OCI-LY3 (cell line): ENCODE results near the gene NUMA1.

Experiments used
- H2AFZ ChIP-seq: fragments of 200-600, 300-600 bp; shearing (Covaris generic); 2 replicates; pipeline ENCODE4 v1.6.0; 2014; ENCODE audit warnings: antibody characterized with exemption, low read depth, low read length
- H3K27ac ChIP-seq: fragments of 200-600, 300-600 bp; sonication (generic); 2 replicates; pipeline ENCODE4 v1.5.1; 2014; ENCODE audit warnings: mild to moderate bottlenecking, low read length, moderate library complexity, mixed read lengths
- H3K27me3 ChIP-seq: fragments of 200-600, 300-600 bp; sonication (generic); 2 replicates; pipeline ENCODE4 v1.6.1; 2014; ENCODE audit warnings: low read depth, low read length, mixed read lengths
- H3K36me3 ChIP-seq: fragments of 200-600, 300-600 bp; sonication (generic); replicated peaks from 2 replicates; pipeline ENCODE3; 2014; ENCODE audit warnings: low read depth, low read length, mixed read lengths
- H3K4me1 ChIP-seq: fragments of 300-600, 200-600 bp; sonication (generic); 2 replicates; pipeline ENCODE4 v1.6.1; 2014; ENCODE audit warnings: low read length, mixed read lengths
- H3K4me2 ChIP-seq: fragments of 200-600, 300-600 bp; sonication (generic); 2 replicates; pipeline ENCODE4 v1.6.1; 2014; ENCODE audit warnings: low read length, mixed read lengths
- H3K4me3 ChIP-seq: fragments of 300-600, 200-600 bp; sonication (generic); 2 replicates; pipeline ENCODE4 v1.5.1; 2014; ENCODE audit warnings: antibody characterized with exemption, mild to moderate bottlenecking, low read length, moderate library complexity
- H3K79me2 ChIP-seq: fragments of 300-600, 200-600 bp; shearing (Covaris generic); 2 replicates; pipeline ENCODE4 v1.6.1; 2014; ENCODE audit warnings: mild to moderate bottlenecking, low read length, mixed read lengths
- H3K9ac ChIP-seq: fragments of 300-600, 200-600 bp; shearing (Covaris generic); 2 replicates; pipeline ENCODE4 v1.6.0; 2014; ENCODE audit warnings: mild to moderate bottlenecking, low read length, moderate library complexity
- H3K9me3 ChIP-seq: fragments of 200-600, 300-600 bp; shearing (Covaris generic); 2 replicates; pipeline ENCODE4 v1.6.1; 2014; ENCODE audit warnings: low read length, mixed read lengths; ENCODE audit not compliant: insufficient read depth
- H4K20me1 ChIP-seq: fragments of 200-600, 300-600 bp; sonication (generic); 2 replicates; pipeline ENCODE4 v1.6.1; 2016; ENCODE audit warnings: low read length, mixed read lengths; ENCODE audit not compliant: insufficient read depth
- CTCF ChIP-seq: fragments of 200-600, 300-600 bp; sonication (generic); IDR thresholded peaks from 2 replicates; pipeline ENCODE4 v1.5.1; 2014; ENCODE audit warnings: antibody characterized with exemption, low read length, low read depth
- EZH2phosphoT487 ChIP-seq: fragments of 200-600 bp; shearing (Covaris generic); IDR thresholded peaks from 2 replicates; pipeline ENCODE4 v1.6.1; 2018; ENCODE audit warnings: antibody characterized with exemption, mixed run types, low read depth

NUMA1 gene

GRCh38 chr11:72040491-72041363, 39.6 kb downstream of the NUMA1 start:
- Histone ChIP-seq H4K20me1 (peaks cover 5% of the 10 kb centered on the region; the same call in 1 of the 2 replicates), H3K27me3 (no peaks in the 10 kb centered on the region), H3K9ac (no peak overlapping the region), H3K4me1 (no peaks in the 10 kb centered on the region), H3K27ac (no peak overlapping the region), H3K4me2 (no peak overlapping the region), H2AFZ (no peak overlapping the region), H3K79me2 (peaks cover 34% of the 10 kb centered on the region), H3K36me3 (peaks cover 2% of the 10 kb centered on the region), H3K4me3 (no peak overlapping the region), H3K9me3 (no peaks in the 10 kb centered on the region)
- TF ChIP-seq EZH2phosphoT487 (no peak), CTCF (no peak)

- Histone ChIP-seq H3K27me3 (no peaks in the 10 kb centered on the region), H2AFZ (no peak overlapping the region), H3K36me3 (peaks cover 8% of the 10 kb centered on the region), H3K4me1 (no peaks in the 10 kb centered on the region), H3K27ac (no peak overlapping the region), H4K20me1 (peaks cover 5% of the 10 kb centered on the region; the same call in 1 of the 2 replicates), H3K9me3 (no peaks in the 10 kb centered on the region), H3K9ac (no peak overlapping the region), H3K4me3 (no peak overlapping the region), H3K4me2 (no peak overlapping the region), H3K79me2 (peaks cover 34% of the 10 kb centered on the region)
- no peak for TF ChIP-seq CTCF
- TF ChIP-seq EZH2phosphoT487: no peak
Observed at GRCh38 chr11:72039856-72040401, 40.4 kb downstream of the NUMA1 start.

GRCh38 chr11:72039031-72039855, 41.1 kb downstream of the NUMA1 start:
- H3K9ac ChIP-seq: no peak overlapping the region
- no peak overlapping the region for H2AFZ ChIP-seq
- no peak for TF ChIP-seq CTCF
- H4K20me1 ChIP-seq: peaks cover 5% of the 10 kb centered on the region; the same call in 1 of the 2 replicates
- no peak overlapping the region for H3K4me2 ChIP-seq
- no peaks in the 10 kb centered on the region for H3K4me1 ChIP-seq
- no peaks in the 10 kb centered on the region for H3K9me3 ChIP-seq
- H3K4me3 ChIP-seq: no peak overlapping the region
- H3K79me2 ChIP-seq: peaks cover 34% of the 10 kb centered on the region
- H3K27me3 ChIP-seq: no peaks in the 10 kb centered on the region
- H3K27ac ChIP-seq: no peak overlapping the region
- peaks cover 8% of the 10 kb centered on the region for H3K36me3 ChIP-seq

GRCh38 chr11:72038491-72038890, 41.9 kb downstream of the NUMA1 start:
- no peak overlapping the region for H3K4me2 ChIP-seq
- H3K27me3 ChIP-seq: no peaks in the 10 kb centered on the region
- no peaks in the 10 kb centered on the region for H3K9me3 ChIP-seq
- H3K27ac ChIP-seq: no peak overlapping the region
- no peak overlapping the region for H3K4me3 ChIP-seq
- no peak overlapping the region for H2AFZ ChIP-seq
- peaks cover 12% of the 10 kb centered on the region for H3K36me3 ChIP-seq
- peaks cover 5% of the 10 kb centered on the region; the same call in 1 of the 2 replicates for H4K20me1 ChIP-seq
- peaks cover 34% of the 10 kb centered on the region for H3K79me2 ChIP-seq
- no peaks in the 10 kb centered on the region for H3K4me1 ChIP-seq
- no peak overlapping the region for H3K9ac ChIP-seq
- TF ChIP-seq EZH2phosphoT487: no peak
- no peak for TF ChIP-seq CTCF
